Measurements from ENCODE around the gene TRIM56. TPM values are rescaled to one million over a fixed set of nuclear protein-coding genes. Genes with fewer than 3 reads are reported as not detected.
A peak's percentile ranks its signal among the peaks of the same experiment; 100 is the strongest.

Gene TRIM56
- total RNA-seq, 1 donor from 2014 or later: 9.4 TPM

GRCh38 chr7:101093906-101094305 lies 8.6 kb downstream of the TRIM56 start:
- DNase-seq (ENCODE audit: low read depth): no peak
- TF ChIP-seq CTCF (conservative IDR thresholded peaks at IDR 0.05; ENCODE audit: low read depth, low read length): no peak
- no peak overlapping the region for H3K4me3 ChIP-seq (ENCODE audit: low read depth, low read length)

- TF ChIP-seq CTCF (conservative IDR thresholded peaks at IDR 0.05; ENCODE audit: low read depth, low read length): no peak
- no peak overlapping the region for H3K4me3 ChIP-seq (ENCODE audit: low read depth, low read length)
- DNase-seq (ENCODE audit: low read depth): no peak
Observed at GRCh38 chr7:101094376-101094775, 9.1 kb downstream of the TRIM56 start.

GRCh38 chr7:101094791-101095375 lies 9.6 kb downstream of the TRIM56 start:
- H3K4me3 ChIP-seq (ENCODE audit: low read depth, low read length): no peak overlapping the region
- peak; percentile 85 for TF ChIP-seq CTCF (conservative IDR thresholded peaks at IDR 0.05; ENCODE audit: low read depth, low read length)
- DNase-seq (ENCODE audit: low read depth): no peak

GRCh38 chr7:101096331-101096956 lies 11.2 kb downstream of the TRIM56 start:
- DNase-seq (ENCODE audit: low read depth): no peak
- no peak overlapping the region for H3K4me3 ChIP-seq (ENCODE audit: low read depth, low read length)
- no peak for TF ChIP-seq CTCF (conservative IDR thresholded peaks at IDR 0.05; ENCODE audit: low read depth, low read length)

DNA sequence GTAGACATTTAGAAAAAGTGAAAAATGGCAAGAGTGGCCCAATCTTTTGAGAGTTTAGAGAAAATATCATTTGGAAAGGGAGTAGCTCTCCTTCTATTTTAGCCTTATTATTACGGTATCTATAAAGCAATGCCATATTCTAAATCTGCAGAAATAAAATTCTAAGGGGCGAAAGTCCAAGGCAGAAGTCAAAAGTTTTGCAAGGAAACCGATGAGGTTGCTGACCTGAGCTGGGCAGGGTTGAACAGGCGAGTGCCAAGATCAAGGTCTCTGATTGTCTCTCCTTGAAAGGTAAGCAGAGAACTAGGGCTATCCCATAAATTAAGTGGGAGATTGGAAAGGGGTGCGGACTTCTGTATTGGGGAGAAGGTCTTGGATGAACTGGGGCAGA lies 11.7 kb downstream of the TRIM56 start:
- H3K4me3 ChIP-seq (ENCODE audit: low read depth, low read length): no peak overlapping the region
- DNase-seq (ENCODE audit: low read depth): no peak
- TF ChIP-seq CTCF (conservative IDR thresholded peaks at IDR 0.05; ENCODE audit: low read depth, low read length): no peak

DNA sequence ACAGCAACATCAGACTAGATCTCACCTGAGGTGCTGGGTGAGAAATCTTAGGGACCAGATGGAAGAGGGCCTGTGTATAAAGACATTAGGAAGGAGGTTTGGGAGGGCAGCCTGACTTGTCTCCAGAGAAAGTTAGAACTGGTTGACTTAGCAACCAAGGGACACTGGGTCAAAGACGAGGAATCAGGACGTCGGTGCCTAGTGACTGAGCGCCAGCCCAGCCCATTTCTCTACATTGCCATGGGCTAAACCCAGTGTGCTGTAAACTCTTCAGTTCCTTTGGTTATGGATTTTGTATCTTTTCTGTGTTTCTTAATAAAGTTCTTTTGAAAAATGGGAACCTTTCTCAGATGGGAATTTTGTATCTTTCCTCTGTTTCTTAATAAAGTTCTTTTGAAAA lies 12.3 kb downstream of the TRIM56 start:
- H3K4me3 ChIP-seq (ENCODE audit: low read depth, low read length): no peak overlapping the region
- TF ChIP-seq CTCF (conservative IDR thresholded peaks at IDR 0.05; ENCODE audit: low read depth, low read length): no peak
- DNase-seq (ENCODE audit: low read depth): no peak

Measured in epithelial cell of proximal tubule (primary cell).